ENCODE results near the gene TMOD4. TPM values are rescaled to one million over a fixed set of nuclear protein-coding genes. Genes with fewer than 3 reads are reported as not detected.

TMOD4 gene
- total RNA-seq, 1 experiment from 2014 or later: 1.3 TPM

DNA sequence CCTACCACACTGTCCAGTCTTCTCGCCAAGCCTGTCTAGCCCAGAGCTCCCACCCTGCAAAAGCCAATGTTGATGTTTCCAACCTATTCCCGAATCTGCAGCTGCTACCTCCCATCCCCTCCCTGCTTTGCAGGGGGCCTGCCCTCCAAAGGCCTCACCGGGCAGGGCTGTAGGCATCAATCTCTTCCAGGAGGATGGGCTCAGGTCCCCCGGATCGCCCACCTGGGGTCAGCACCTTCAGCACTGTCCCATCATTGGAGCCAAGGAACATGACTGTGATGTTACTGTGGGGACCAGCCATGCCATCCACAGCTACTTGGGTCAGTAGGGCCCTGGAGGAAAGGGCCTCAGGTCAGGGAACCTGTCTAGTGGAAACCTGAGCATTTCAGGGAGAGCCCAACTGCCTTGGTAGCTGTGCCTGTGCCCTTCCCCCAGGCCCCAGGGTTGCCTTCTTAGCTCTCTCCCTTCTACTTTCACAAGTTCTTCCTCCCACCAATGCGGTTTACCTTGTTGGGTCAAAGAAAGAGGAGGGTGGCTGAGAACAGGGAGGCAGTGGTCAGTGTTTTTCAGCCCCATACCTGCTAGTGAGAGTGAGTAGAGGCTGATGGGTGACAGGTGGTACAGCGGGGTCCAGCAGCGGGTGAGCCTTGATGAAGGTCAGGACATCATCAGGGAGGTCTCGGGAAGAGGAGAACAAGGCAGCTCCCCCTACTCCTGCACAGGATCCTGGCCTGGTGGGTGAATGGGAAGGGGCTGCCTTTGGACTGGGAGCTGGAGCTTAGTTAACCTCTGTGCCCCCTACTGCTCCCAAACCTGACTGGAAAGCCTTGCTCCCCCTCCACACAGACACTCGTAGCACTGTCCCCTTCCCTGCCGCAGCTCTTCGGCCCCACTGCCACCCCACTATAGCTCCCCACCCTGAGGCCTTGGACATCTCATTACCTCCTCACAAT is 40.1 kb downstream of the TMOD4 start:
- Histone ChIP-seq H3K27me3 (replicated peaks; ENCODE audit: control insufficient read depth, insufficient read depth, low read length) (no peaks in the 10 kb centered on the region), H3K4me1 (peaks cover 5% of the 10 kb centered on the region; the same call in 1 of the 2 replicates), H3K9me3 (no peaks in the 10 kb centered on the region), H3K36me3 (ENCODE audit: control insufficient read depth, insufficient read depth, low read length) (no peaks in the 10 kb centered on the region), H3K4me3 (ENCODE audit: low read depth, low read length) (no peak overlapping the region)
- Mint-ChIP-seq H3K36me3 (ENCODE audit: insufficient read depth, unreplicated experiment) (peaks cover 7% of the 10 kb centered on the region), H3K9me3 (ENCODE audit: unreplicated experiment) (no peaks in the 10 kb centered on the region), H3K27me3 (ENCODE audit: insufficient read depth, unreplicated experiment) (no peaks in the 10 kb centered on the region), H3K4me1 (ENCODE audit: low read depth, unreplicated experiment) (no peaks in the 10 kb centered on the region), H3K4me3 (ENCODE audit: unreplicated experiment) (no peak overlapping the region), H3K27ac (ENCODE audit: unreplicated experiment) (no peak overlapping the region)
- CTCF ChIA-PET: interaction anchor here (1.3 kb wide), 1 partner anchor 36 kb away, joined by 4 read pairs; no protein-coding TSS in a partner anchor
- no TSS peak for BruUV-seq (replicated peaks)
- POLR2A ChIA-PET: no interaction called here
- intact Hi-C loops (cut with micrococcal nuclease; ENCODE audit: unreplicated experiment): no loop called here
- no peak for DNase-seq
- TF ChIP-seq, protein P1, sequence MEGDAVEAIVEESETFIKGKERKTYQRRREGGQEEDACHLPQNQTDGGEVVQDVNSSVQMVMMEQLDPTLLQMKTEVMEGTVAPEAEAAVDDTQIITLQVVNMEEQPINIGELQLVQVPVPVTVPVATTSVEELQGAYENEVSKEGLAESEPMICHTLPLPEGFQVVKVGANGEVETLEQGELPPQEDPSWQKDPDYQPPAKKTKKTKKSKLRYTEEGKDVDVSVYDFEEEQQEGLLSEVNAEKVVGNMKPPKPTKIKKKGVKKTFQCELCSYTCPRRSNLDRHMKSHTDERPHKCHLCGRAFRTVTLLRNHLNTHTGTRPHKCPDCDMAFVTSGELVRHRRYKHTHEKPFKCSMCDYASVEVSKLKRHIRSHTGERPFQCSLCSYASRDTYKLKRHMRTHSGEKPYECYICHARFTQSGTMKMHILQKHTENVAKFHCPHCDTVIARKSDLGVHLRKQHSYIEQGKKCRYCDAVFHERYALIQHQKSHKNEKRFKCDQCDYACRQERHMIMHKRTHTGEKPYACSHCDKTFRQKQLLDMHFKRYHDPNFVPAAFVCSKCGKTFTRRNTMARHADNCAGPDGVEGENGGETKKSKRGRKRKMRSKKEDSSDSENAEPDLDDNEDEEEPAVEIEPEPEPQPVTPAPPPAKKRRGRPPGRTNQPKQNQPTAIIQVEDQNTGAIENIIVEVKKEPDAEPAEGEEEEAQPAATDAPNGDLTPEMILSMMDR (IDR thresholded peaks at IDR 0.05; ENCODE audit: insufficient read depth in 1 of 2, low read depth in 1 of 2, low read length in 1 of 2, severe bottlenecking in 1 of 2, unreplicated experiment in 1 of 2): peak in 1 of 2 experiments; percentile 23

DNA sequence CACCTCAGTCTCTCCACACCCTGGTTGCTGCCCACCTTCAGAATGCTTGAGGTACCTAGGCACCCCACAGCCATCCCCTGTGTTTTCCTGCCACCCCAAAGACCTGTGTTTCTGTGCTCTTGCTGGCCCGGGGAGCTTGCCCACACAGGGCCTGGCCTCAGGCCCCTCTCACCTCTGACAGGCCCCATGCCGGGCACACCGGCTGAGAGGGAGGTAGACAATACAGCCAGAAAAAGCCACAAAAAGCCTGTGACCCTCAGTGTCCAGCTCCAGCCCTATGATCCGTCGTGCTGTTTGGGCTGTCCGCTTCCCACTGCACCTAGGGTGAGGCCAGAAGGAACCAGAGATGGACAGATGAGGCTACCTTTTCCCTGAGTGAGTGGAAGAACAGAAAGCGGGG is 40.8 kb downstream of the TMOD4 start:
- TF ChIP-seq, protein P1 (IDR thresholded peaks at IDR 0.05; ENCODE audit: insufficient read depth in 1 of 2, low read depth in 1 of 2, low read length in 1 of 2, severe bottlenecking in 1 of 2, unreplicated experiment in 1 of 2): no peak
- H3K4me3 ChIP-seq (ENCODE audit: low read depth, low read length): no peak overlapping the region
- no peak overlapping the region for H3K4me3 Mint-ChIP-seq (ENCODE audit: unreplicated experiment)
- H3K4me1 ChIP-seq: peaks cover 5% of the 10 kb centered on the region; the same call in 1 of the 2 replicates
- no peak overlapping the region for H3K27ac Mint-ChIP-seq (ENCODE audit: unreplicated experiment)
- no peak for DNase-seq
- H3K36me3 Mint-ChIP-seq (ENCODE audit: insufficient read depth, unreplicated experiment): peaks cover 7% of the 10 kb centered on the region
- H3K27me3 Mint-ChIP-seq (ENCODE audit: insufficient read depth, unreplicated experiment): no peaks in the 10 kb centered on the region
- no TSS peak for BruUV-seq (replicated peaks)
- H3K9me3 Mint-ChIP-seq (ENCODE audit: unreplicated experiment): no peaks in the 10 kb centered on the region
- intact Hi-C loops (cut with micrococcal nuclease; ENCODE audit: unreplicated experiment): no loop called here
- POLR2A ChIA-PET: no interaction called here
- no peaks in the 10 kb centered on the region for H3K9me3 ChIP-seq
- H3K36me3 ChIP-seq (ENCODE audit: control insufficient read depth, insufficient read depth, low read length): no peaks in the 10 kb centered on the region
- no peaks in the 10 kb centered on the region for H3K27me3 ChIP-seq (replicated peaks; ENCODE audit: control insufficient read depth, insufficient read depth, low read length)
- H3K4me1 Mint-ChIP-seq (ENCODE audit: low read depth, unreplicated experiment): no peaks in the 10 kb centered on the region
- CTCF ChIA-PET: no interaction called here

DNA sequence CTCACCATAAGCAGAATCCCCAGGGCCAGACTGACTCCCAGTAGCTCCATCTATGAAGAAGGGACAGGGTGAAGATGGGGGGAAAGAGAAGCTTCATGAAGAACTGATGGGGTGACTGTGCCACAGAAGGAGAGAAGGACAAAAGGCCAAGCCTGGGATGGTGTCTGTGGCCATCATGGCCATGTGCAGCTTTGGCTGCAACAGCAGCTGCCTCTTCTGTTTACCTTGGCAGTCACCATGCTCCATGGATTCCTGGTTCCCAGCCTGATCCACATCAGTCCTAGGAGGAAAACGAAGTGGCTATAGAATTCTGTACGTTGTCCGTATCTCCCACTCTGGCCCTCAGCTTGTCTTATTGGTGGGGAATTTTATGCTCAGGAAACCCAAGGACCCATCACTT is 41.4 kb downstream of the TMOD4 start:
- no peak overlapping the region for H3K4me3 Mint-ChIP-seq (ENCODE audit: unreplicated experiment)
- H3K4me3 ChIP-seq (ENCODE audit: low read depth, low read length): no peak overlapping the region
- H3K27ac Mint-ChIP-seq (ENCODE audit: unreplicated experiment): no peak overlapping the region
- no peaks in the 10 kb centered on the region for H3K9me3 ChIP-seq
- TF ChIP-seq, protein P1 (IDR thresholded peaks at IDR 0.05; ENCODE audit: insufficient read depth in 1 of 2, low read depth in 1 of 2, low read length in 1 of 2, severe bottlenecking in 1 of 2, unreplicated experiment in 1 of 2): no peak
- no TSS peak for BruUV-seq (replicated peaks)
- intact Hi-C loops (cut with micrococcal nuclease; ENCODE audit: unreplicated experiment): no loop called here
- H3K36me3 ChIP-seq (ENCODE audit: control insufficient read depth, insufficient read depth, low read length): no peaks in the 10 kb centered on the region
- no peaks in the 10 kb centered on the region for H3K27me3 Mint-ChIP-seq (ENCODE audit: insufficient read depth, unreplicated experiment)
- no peaks in the 10 kb centered on the region for H3K9me3 Mint-ChIP-seq (ENCODE audit: unreplicated experiment)
- H3K36me3 Mint-ChIP-seq (ENCODE audit: insufficient read depth, unreplicated experiment): peaks cover 7% of the 10 kb centered on the region
- H3K27me3 ChIP-seq (replicated peaks; ENCODE audit: control insufficient read depth, insufficient read depth, low read length): no peaks in the 10 kb centered on the region
- no peak for DNase-seq
- ChIA-PET POLR2A (no interaction called here), CTCF (interaction anchor here (0.5 kb wide), 1 partner anchor 516 kb away, joined by 6 read pairs; no protein-coding TSS in a partner anchor)
- H3K4me1 ChIP-seq: peaks cover 5% of the 10 kb centered on the region; the same call in 1 of the 2 replicates
- H3K4me1 Mint-ChIP-seq (ENCODE audit: low read depth, unreplicated experiment): no peaks in the 10 kb centered on the region
